Kidney epithelial cell (primary cell): ENCODE measurements around the gene RNPEPL1. TPM values are rescaled to one million over a fixed set of nuclear protein-coding genes. Genes with fewer than 3 reads are reported as not detected.

Experiments
- DNase-seq: peaks from one replicate; pipeline ENCODE4 v3.0.0-alpha.2; 2010; ENCODE audit warnings: low read depth
- H3K27me3 ChIP-seq: 2 replicates; pipeline ENCODE4 v1.6.0; 2011; ENCODE audit warnings: low read length; ENCODE audit not compliant: control insufficient read depth, insufficient read depth
- H3K36me3 ChIP-seq: 2 replicates; pipeline ENCODE4 v1.5.1; 2011; ENCODE audit warnings: low read length; ENCODE audit not compliant: control insufficient read depth, insufficient read depth
- H3K4me3 ChIP-seq: 2 replicates; pipeline ENCODE4 v1.5.1; 2011; ENCODE audit warnings: low read depth, mild to moderate bottlenecking, control low read depth, low read length
- total RNA-seq: library from RNA; depleted of rRNA; stranded (reverse); fragments of >200 nt; gene quantifications from 2 replicates; pipeline ENCODE4 v1.2.3, GENCODE V29; 2015
- TF ChIP-seq, protein P1 (sequence below): IDR thresholded peaks from 2 replicates; pipeline ENCODE4 v1.5.1; 2011; ENCODE audit warnings: mild to moderate bottlenecking, moderate library complexity, low read length, control low read depth, inconsistent platforms; ENCODE audit not compliant: insufficient read depth, poor library complexity, severe bottlenecking

RNPEPL1 gene
- total RNA-seq, 1 donor from 2014 or later = 91.3 TPM

GRCh38 chr2:240582781-240583180 lies 14.5 kb downstream of the RNPEPL1 start:
- TF ChIP-seq, protein P1, sequence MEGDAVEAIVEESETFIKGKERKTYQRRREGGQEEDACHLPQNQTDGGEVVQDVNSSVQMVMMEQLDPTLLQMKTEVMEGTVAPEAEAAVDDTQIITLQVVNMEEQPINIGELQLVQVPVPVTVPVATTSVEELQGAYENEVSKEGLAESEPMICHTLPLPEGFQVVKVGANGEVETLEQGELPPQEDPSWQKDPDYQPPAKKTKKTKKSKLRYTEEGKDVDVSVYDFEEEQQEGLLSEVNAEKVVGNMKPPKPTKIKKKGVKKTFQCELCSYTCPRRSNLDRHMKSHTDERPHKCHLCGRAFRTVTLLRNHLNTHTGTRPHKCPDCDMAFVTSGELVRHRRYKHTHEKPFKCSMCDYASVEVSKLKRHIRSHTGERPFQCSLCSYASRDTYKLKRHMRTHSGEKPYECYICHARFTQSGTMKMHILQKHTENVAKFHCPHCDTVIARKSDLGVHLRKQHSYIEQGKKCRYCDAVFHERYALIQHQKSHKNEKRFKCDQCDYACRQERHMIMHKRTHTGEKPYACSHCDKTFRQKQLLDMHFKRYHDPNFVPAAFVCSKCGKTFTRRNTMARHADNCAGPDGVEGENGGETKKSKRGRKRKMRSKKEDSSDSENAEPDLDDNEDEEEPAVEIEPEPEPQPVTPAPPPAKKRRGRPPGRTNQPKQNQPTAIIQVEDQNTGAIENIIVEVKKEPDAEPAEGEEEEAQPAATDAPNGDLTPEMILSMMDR = no peak
- H3K36me3 ChIP-seq = no peaks in the 10 kb centered on the region
- no peak overlapping the region for H3K4me3 ChIP-seq
- no peaks in the 10 kb centered on the region for H3K27me3 ChIP-seq
- DNase-seq = no peak

GRCh38 chr2:240583774-240584173 lies 15.5 kb downstream of the RNPEPL1 start:
- TF ChIP-seq, protein P1 = no peak
- Histone ChIP-seq H3K4me3 (no peak overlapping the region), H3K27me3 (no peaks in the 10 kb centered on the region), H3K36me3 (no peaks in the 10 kb centered on the region)
- DNase-seq = no peak

GRCh38 chr2:240584486-240585031 lies 16.3 kb downstream of the RNPEPL1 start:
- H3K27me3 ChIP-seq = no peaks in the 10 kb centered on the region
- TF ChIP-seq, protein P1 = no peak
- no peaks in the 10 kb centered on the region for H3K36me3 ChIP-seq
- DNase-seq = no peak
- no peak overlapping the region for H3K4me3 ChIP-seq

GRCh38 chr2:240585101-240585500 lies 16.8 kb downstream of the RNPEPL1 start:
- DNase-seq = no peak
- TF ChIP-seq, protein P1 = no peak
- Histone ChIP-seq H3K4me3 (peak overlapping the region; percentile 71), H3K36me3 (no peaks in the 10 kb centered on the region), H3K27me3 (no peaks in the 10 kb centered on the region)

DNA sequence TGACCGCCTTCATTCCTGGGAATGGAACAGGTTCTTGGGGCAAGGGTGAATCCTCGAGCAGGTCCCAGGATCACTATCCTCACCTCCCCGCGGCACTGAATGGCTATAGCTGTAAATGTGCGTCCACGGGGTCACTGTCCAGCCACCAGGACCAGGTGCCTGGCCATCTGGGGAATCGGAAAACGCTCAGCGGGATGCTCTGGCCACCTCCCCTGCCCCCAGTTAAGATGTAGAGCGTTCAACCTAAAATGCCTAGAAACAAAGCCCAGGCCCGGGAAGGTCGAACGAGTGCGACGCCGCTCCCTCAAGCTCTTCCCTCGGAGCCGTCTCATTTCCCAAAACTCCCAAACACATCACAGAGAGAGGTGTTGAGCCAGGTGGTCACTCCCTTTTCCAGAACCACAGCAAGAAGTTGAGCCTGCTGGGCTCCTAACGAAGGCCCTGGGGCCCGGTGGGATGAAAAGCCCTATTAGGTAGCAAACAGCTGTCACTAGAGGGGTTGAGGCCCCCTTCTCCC lies 17.5 kb downstream of the RNPEPL1 start:
- H3K36me3 ChIP-seq = no peaks in the 10 kb centered on the region
- no peaks in the 10 kb centered on the region for H3K27me3 ChIP-seq
- TF ChIP-seq, protein P1 = no peak
- peak overlapping the region; percentile 71 for H3K4me3 ChIP-seq
- DNase-seq = no peak
